GM21619 (cell line): Measurements from ENCODE around the gene IL25.
"Not testable (repeated sequence)": the region's sequence is repeated elsewhere in the genome, so short reads cannot be mapped to it uniquely, and the experiment has no call there.

Experiments used
- ATAC-seq: cut with Tn5 transposase; IDR thresholded peaks from one replicate; pipeline ENCODE4 v1.9.1; 2021; ENCODE audit not compliant: unreplicated experiment

Gene IL25

GRCh38 chr14:23407516-23408306 lies 35.1 kb downstream of the IL25 start, which contains the start of gene MYH6:
Gene MYH6 (minus strand): TSS chr14:23408273. CDS start chr14:23407223, 1,050 bp downstream.
- no peak for ATAC-seq

GRCh38 chr14:23408307-23408630 lies 35.7 kb downstream of the IL25 start:
- ATAC-seq: no peak

- ATAC-seq: no peak
Measured at GRCh38 chr14:23409475-23409874, 36.9 kb downstream of the IL25 start.

GRCh38 chr14:23409966-23410635 lies 37.5 kb downstream of the IL25 start:
- no peak for ATAC-seq

- no peak for ATAC-seq
Measured at GRCh38 chr14:23411563-23412525, 39.2 kb downstream of the IL25 start.

- no peak for ATAC-seq
Measured at GRCh38 chr14:23413681-23414080, 41.1 kb downstream of the IL25 start.

- no peak for ATAC-seq
Measured at GRCh38 chr14:23414254-23414653, 41.6 kb downstream of the IL25 start.

GRCh38 chr14:23414906-23415820 lies 42.6 kb downstream of the IL25 start:
- no peak for ATAC-seq

GRCh38 chr14:23415821-23416778 lies 43.5 kb downstream of the IL25 start:
- ATAC-seq: no peak

GRCh38 chr14:23416801-23417200 lies 44.2 kb downstream of the IL25 start:
- ATAC-seq: no peak

- ATAC-seq: not testable (repeated sequence)
Measured at GRCh38 chr14:23417269-23417668, 44.7 kb downstream of the IL25 start.

- ATAC-seq: no peak
Measured at GRCh38 chr14:23418021-23418420, 45.4 kb downstream of the IL25 start.

- not testable (repeated sequence) for ATAC-seq
Measured at GRCh38 chr14:23419646-23420045, 47.0 kb downstream of the IL25 start.

- no peak for ATAC-seq
Measured at GRCh38 chr14:23421594-23421993, 49.0 kb downstream of the IL25 start.

GRCh38 chr14:23423657-23424056 lies 51.0 kb downstream of the IL25 start:
- no peak for ATAC-seq

GRCh38 chr14:23425169-23425568 lies 52.6 kb downstream of the IL25 start:
- ATAC-seq: no peak

GRCh38 chr14:23425798-23426197 lies 53.2 kb downstream of the IL25 start:
- ATAC-seq: not testable (repeated sequence)
